ENCODE measurements around the gene ITGB3BP. TPM values are rescaled to one million over a fixed set of nuclear protein-coding genes. Genes with fewer than 3 reads are reported as not detected.

ITGB3BP gene
- polyA plus RNA-seq, 2 donors, result 17.1 to 26.7 TPM

DNA sequence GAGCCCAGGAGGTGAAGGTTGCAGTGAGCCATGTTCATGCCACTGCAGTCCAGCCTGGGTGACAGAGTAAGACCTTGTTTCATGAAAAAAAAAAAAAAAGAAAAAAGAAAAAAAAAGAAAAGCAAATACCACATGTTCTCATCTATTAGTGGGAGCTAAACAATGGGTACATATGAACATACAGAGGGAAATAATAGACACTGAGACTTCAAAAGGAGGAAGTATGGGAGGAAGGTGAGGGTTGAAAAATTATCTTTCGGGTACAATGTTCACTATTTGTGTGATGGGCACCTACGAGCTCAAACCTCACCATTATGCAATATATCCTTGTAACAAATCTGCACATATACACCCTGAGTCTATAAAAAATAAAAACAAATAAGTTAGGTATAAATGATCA is 6.4 kb downstream of the ITGB3BP start:
- Histone ChIP-seq H3K4me1 (ENCODE audit: control insufficient read depth in 2 of 2, insufficient read depth in 2 of 2, low read length in 1 of 2) (no peaks in the 10 kb centered on the region), H3K36me3 (ENCODE audit: control insufficient read depth in 2 of 2, insufficient read depth in 2 of 2, low read length in 1 of 2) (no peaks in the 10 kb centered on the region), H3K9me3 (ENCODE audit: control insufficient read depth in 2 of 2, insufficient read depth in 1 of 2, low read depth in 1 of 2, low read length in 1 of 2) (no peaks in the 10 kb centered on the region), H3K27ac (ENCODE audit: low read depth in 2 of 2, low read length in 1 of 2) (no peak overlapping the region), H3K4me3 (ENCODE audit: low read depth in 1 of 2, low read length in 2 of 2) (no peak overlapping the region), H3K27me3 (ENCODE audit: control insufficient read depth in 1 of 2, insufficient read depth in 2 of 2, low read length in 2 of 2) (no peaks in the 10 kb centered on the region)
- 88 to 91% methylated on average over 2 of the region's 2 CpGs for WGBS, 2 donors

DNA sequence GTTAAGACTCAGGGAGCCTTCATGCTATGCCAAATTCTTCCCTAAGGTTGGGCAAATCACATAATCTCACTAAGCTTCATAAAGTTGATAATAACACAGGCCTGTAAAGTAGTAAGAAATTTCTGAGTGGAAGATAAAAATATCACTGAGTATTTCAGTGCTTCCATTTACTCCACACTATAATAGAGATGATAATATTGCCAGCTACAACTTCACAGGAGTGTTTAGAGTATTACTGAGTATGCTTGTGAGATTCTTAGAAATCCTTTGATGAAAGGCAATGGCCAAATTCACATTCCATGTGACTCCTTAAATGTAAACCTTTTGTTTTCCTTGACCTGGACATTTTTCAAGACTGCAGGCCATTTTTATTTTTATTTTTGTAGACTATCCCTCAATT is 10.4 kb downstream of the ITGB3BP start:
- H3K4me3 ChIP-seq (ENCODE audit: low read depth in 1 of 2, low read length in 2 of 2), result no peak overlapping the region
- H3K36me3 ChIP-seq (ENCODE audit: control insufficient read depth in 2 of 2, insufficient read depth in 2 of 2, low read length in 1 of 2), result no peaks in the 10 kb centered on the region
- H3K9me3 ChIP-seq (ENCODE audit: control insufficient read depth in 2 of 2, insufficient read depth in 1 of 2, low read depth in 1 of 2, low read length in 1 of 2), result no peaks in the 10 kb centered on the region
- no peak overlapping the region for H3K27ac ChIP-seq (ENCODE audit: low read depth in 2 of 2, low read length in 1 of 2)
- no peaks in the 10 kb centered on the region for H3K4me1 ChIP-seq (ENCODE audit: control insufficient read depth in 2 of 2, insufficient read depth in 2 of 2, low read length in 1 of 2)
- H3K27me3 ChIP-seq (ENCODE audit: control insufficient read depth in 1 of 2, insufficient read depth in 2 of 2, low read length in 2 of 2), result no peaks in the 10 kb centered on the region

DNA sequence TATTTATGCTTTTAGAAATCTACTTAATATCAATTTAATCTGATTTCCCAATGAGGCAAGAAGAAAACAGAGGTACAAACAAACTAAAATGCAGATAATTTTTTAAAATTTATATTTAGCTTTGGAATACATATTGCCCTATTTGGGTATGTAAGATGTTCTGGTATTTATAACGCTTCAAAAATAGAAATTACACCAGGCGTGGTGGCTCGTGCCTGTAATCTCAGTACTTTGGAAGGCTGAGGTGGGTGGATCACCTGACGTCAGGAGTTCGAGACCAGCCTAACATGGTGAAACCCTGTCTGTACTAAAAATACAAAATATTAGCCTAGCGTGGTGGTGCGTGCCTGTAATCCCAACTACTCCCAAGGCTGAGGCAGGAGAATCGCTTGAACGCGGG is 13.3 kb downstream of the ITGB3BP start:
- H3K27me3 ChIP-seq (ENCODE audit: control insufficient read depth in 1 of 2, insufficient read depth in 2 of 2, low read length in 2 of 2), result no peaks in the 10 kb centered on the region
- no peaks in the 10 kb centered on the region for H3K36me3 ChIP-seq (ENCODE audit: control insufficient read depth in 2 of 2, insufficient read depth in 2 of 2, low read length in 1 of 2)
- H3K27ac ChIP-seq (ENCODE audit: low read depth in 2 of 2, low read length in 1 of 2), result no peak overlapping the region
- H3K9me3 ChIP-seq (ENCODE audit: control insufficient read depth in 2 of 2, insufficient read depth in 1 of 2, low read depth in 1 of 2, low read length in 1 of 2), result no peaks in the 10 kb centered on the region
- no peak overlapping the region for H3K4me3 ChIP-seq (ENCODE audit: low read depth in 1 of 2, low read length in 2 of 2)
- 87 to 89% methylated on average over 10 of the region's 10 CpGs for WGBS, 2 donors
- H3K4me1 ChIP-seq (ENCODE audit: control insufficient read depth in 2 of 2, insufficient read depth in 2 of 2, low read length in 1 of 2), result no peaks in the 10 kb centered on the region

DNA sequence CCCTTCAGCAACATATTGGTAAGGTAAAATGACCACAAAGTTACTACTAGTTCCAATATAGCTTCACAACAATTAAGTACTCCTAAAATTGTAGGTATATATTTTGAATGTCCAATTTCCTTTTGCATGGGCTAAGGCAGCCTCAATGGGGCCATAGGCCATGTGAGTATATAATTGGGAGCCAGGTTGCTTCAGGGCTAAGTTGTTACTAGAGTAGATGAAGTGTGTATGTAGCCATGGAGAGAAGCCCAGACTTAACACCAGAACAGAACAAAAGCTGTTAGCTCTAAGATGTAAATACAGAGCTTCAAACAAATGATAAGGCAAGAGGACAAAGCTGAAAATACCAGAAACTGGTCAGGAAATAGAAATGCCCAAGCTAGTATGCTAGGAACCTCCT is 16.2 kb downstream of the ITGB3BP start:
- Histone ChIP-seq H3K4me1 (ENCODE audit: control insufficient read depth in 2 of 2, insufficient read depth in 2 of 2, low read length in 1 of 2) (no peaks in the 10 kb centered on the region), H3K36me3 (ENCODE audit: control insufficient read depth in 2 of 2, insufficient read depth in 2 of 2, low read length in 1 of 2) (no peaks in the 10 kb centered on the region), H3K27ac (ENCODE audit: low read depth in 2 of 2, low read length in 1 of 2) (no peak overlapping the region), H3K4me3 (ENCODE audit: low read depth in 1 of 2, low read length in 2 of 2) (no peak overlapping the region), H3K9me3 (ENCODE audit: control insufficient read depth in 2 of 2, insufficient read depth in 1 of 2, low read depth in 1 of 2, low read length in 1 of 2) (no peaks in the 10 kb centered on the region), H3K27me3 (ENCODE audit: control insufficient read depth in 1 of 2, insufficient read depth in 2 of 2, low read length in 2 of 2) (no peaks in the 10 kb centered on the region)

DNA sequence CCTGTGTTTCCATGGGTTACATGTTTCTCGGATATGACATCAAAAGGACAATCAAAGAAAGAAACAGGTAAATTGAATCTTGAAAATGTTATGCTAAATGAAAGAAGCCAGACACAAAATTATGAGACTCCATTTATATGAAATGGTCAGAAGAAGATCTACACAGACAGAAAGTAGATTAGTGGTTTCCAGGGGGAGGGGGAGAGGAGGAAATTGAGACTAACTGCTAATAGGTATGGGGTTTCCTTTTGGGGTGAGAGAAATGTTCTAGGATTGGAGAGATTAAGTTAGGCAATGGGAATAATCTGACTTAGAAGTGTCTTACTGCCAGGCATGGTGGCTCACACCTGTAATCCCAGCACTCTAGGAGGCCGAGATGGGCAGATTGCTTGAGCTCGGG is 21.8 kb downstream of the ITGB3BP start:
- no peaks in the 10 kb centered on the region for H3K4me1 ChIP-seq (ENCODE audit: control insufficient read depth in 2 of 2, insufficient read depth in 2 of 2, low read length in 1 of 2)
- no peak overlapping the region for H3K27ac ChIP-seq (ENCODE audit: low read depth in 2 of 2, low read length in 1 of 2)
- H3K9me3 ChIP-seq (ENCODE audit: control insufficient read depth in 2 of 2, insufficient read depth in 1 of 2, low read depth in 1 of 2, low read length in 1 of 2), result no peaks in the 10 kb centered on the region
- peaks cover 0 to 2% of the 10 kb centered on the region in 2 donors for H3K36me3 ChIP-seq (ENCODE audit: control insufficient read depth in 2 of 2, insufficient read depth in 2 of 2, low read length in 1 of 2)
- H3K27me3 ChIP-seq (ENCODE audit: control insufficient read depth in 1 of 2, insufficient read depth in 2 of 2, low read length in 2 of 2), result no peaks in the 10 kb centered on the region
- 98 to 99% methylated on average over 3 of the region's 3 CpGs for WGBS, 2 donors
- H3K4me3 ChIP-seq (ENCODE audit: low read depth in 1 of 2, low read length in 2 of 2), result no peak overlapping the region

DNA sequence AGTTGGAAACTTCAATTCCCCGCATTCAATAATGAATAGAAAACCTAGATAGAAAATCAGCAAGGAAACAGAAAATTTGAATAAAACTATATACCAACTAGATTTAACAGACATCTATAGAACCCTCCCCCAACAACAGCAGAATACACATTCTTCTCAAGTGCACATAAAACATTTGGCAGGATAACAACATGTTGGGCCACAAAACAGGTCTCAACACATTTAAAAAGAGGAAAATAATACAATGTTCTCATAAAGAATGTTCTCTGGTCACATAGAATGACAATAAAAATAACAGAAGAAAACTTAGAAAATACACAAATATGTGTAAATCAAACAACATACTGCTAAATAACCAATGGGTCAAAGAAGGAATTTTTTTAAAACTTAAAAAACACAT is 24.9 kb downstream of the ITGB3BP start:
- Histone ChIP-seq H3K27ac (ENCODE audit: low read depth in 2 of 2, low read length in 1 of 2) (no peak overlapping the region), H3K4me1 (ENCODE audit: control insufficient read depth in 2 of 2, insufficient read depth in 2 of 2, low read length in 1 of 2) (no peaks in the 10 kb centered on the region), H3K27me3 (ENCODE audit: control insufficient read depth in 1 of 2, insufficient read depth in 2 of 2, low read length in 2 of 2) (no peaks in the 10 kb centered on the region), H3K36me3 (ENCODE audit: control insufficient read depth in 2 of 2, insufficient read depth in 2 of 2, low read length in 1 of 2) (peaks cover 0 to 2% of the 10 kb centered on the region in 2 donors), H3K4me3 (ENCODE audit: low read depth in 1 of 2, low read length in 2 of 2) (no peak overlapping the region), H3K9me3 (ENCODE audit: control insufficient read depth in 2 of 2, insufficient read depth in 1 of 2, low read depth in 1 of 2, low read length in 1 of 2) (no peaks in the 10 kb centered on the region)
- WGBS, 2 donors, result 38 to 82% methylated on average over 1 of the region's 1 CpG

DNA sequence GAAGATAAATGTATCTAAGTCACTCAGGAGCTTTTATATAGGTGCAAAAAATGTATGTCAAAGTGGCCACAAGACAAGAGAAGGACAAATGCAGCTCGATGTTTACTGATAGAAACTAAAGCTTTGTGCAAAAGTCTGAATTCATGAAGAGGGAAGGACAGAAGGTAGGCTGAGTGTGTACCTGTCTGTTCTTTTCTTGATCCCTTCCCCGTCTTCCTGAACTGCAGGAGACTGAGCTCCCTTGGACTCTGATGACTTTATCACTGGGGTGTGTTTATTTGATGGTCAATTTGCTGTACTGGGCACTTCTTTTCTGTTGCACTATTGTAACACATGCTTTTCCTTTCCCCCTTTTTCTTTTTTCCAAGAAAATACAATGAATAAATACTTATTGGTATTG is 25.4 kb downstream of the ITGB3BP start:
- no peak overlapping the region for H3K4me3 ChIP-seq (ENCODE audit: low read depth in 1 of 2, low read length in 2 of 2)
- H3K36me3 ChIP-seq (ENCODE audit: control insufficient read depth in 2 of 2, insufficient read depth in 2 of 2, low read length in 1 of 2), result peaks cover 0 to 2% of the 10 kb centered on the region in 2 donors
- H3K4me1 ChIP-seq (ENCODE audit: control insufficient read depth in 2 of 2, insufficient read depth in 2 of 2, low read length in 1 of 2), result no peaks in the 10 kb centered on the region
- WGBS, 2 donors, result 90 to 97% methylated on average over 2 of the region's 2 CpGs
- no peaks in the 10 kb centered on the region for H3K9me3 ChIP-seq (ENCODE audit: control insufficient read depth in 2 of 2, insufficient read depth in 1 of 2, low read depth in 1 of 2, low read length in 1 of 2)
- H3K27ac ChIP-seq (ENCODE audit: low read depth in 2 of 2, low read length in 1 of 2), result no peak overlapping the region
- H3K27me3 ChIP-seq (ENCODE audit: control insufficient read depth in 1 of 2, insufficient read depth in 2 of 2, low read length in 2 of 2), result no peaks in the 10 kb centered on the region

DNA sequence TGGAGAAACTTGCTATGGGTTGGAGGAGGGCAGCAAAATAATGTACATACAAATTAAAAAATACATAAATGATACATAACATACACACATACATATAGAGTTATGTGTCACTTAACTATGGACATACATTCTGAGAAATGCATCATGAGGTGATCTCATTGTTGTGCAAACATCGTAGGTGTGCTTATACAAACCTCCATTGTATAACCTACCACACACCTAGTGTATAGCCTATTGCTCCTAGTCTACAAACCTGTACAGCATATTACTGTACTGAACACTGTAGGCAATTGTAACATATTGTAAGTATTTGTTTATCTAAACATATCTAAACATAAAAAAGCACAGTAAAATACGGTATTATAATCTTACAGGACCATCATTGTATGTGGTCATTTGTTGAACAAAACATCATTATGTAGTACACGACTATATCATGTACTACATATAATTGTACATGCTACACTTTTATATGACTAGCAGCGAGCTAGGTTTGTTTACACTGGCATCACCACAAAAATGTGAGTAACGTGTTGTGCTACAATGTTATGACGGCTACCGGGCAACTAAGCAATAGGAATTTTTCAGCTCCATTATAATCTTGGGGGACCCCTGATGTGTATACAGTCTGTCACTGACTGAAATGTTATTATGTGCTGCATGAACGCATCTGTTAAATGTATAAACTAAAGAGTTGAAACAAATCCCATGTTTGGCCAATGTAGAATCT is 35.5 kb downstream of the ITGB3BP start:
- Histone ChIP-seq H3K9me3 (ENCODE audit: control insufficient read depth in 2 of 2, insufficient read depth in 1 of 2, low read depth in 1 of 2, low read length in 1 of 2) (no peaks in the 10 kb centered on the region), H3K4me3 (ENCODE audit: low read depth in 1 of 2, low read length in 2 of 2) (no peak overlapping the region), H3K36me3 (ENCODE audit: control insufficient read depth in 2 of 2, insufficient read depth in 2 of 2, low read length in 1 of 2) (no peaks in the 10 kb centered on the region), H3K27ac (ENCODE audit: low read depth in 2 of 2, low read length in 1 of 2) (no peak overlapping the region), H3K4me1 (ENCODE audit: control insufficient read depth in 2 of 2, insufficient read depth in 2 of 2, low read length in 1 of 2) (no peaks in the 10 kb centered on the region), H3K27me3 (ENCODE audit: control insufficient read depth in 1 of 2, insufficient read depth in 2 of 2, low read length in 2 of 2) (no peaks in the 10 kb centered on the region)
- 41 to 60% methylated on average over 8 of the region's 8 CpGs for WGBS, 2 donors

DNA sequence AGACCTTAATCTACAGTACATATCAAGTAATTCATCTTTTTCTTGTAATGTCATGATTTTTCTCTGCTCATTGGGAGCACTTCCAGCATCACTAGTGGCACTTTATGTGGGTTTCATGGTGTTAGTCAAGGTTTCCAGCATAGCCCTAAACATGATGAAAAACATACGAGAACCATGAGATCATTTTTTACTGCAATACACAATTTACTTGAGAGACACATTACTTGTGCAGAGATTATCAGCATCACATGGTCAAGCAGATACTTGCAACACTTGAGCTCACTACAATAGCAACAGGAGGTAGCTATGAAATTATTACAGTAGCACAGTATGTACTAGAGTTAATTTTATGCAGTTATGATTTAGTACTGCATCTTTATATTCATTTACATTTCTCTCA is 36.4 kb downstream of the ITGB3BP start:
- Histone ChIP-seq H3K4me1 (ENCODE audit: control insufficient read depth in 2 of 2, insufficient read depth in 2 of 2, low read length in 1 of 2) (no peaks in the 10 kb centered on the region), H3K4me3 (ENCODE audit: low read depth in 1 of 2, low read length in 2 of 2) (no peak overlapping the region), H3K36me3 (ENCODE audit: control insufficient read depth in 2 of 2, insufficient read depth in 2 of 2, low read length in 1 of 2) (no peaks in the 10 kb centered on the region), H3K9me3 (ENCODE audit: control insufficient read depth in 2 of 2, insufficient read depth in 1 of 2, low read depth in 1 of 2, low read length in 1 of 2) (no peaks in the 10 kb centered on the region), H3K27ac (ENCODE audit: low read depth in 2 of 2, low read length in 1 of 2) (no peak overlapping the region), H3K27me3 (ENCODE audit: control insufficient read depth in 1 of 2, insufficient read depth in 2 of 2, low read length in 2 of 2) (no peaks in the 10 kb centered on the region)
- WGBS, 2 donors, result 81% methylated on average over 1 of the region's 1 CpG

DNA sequence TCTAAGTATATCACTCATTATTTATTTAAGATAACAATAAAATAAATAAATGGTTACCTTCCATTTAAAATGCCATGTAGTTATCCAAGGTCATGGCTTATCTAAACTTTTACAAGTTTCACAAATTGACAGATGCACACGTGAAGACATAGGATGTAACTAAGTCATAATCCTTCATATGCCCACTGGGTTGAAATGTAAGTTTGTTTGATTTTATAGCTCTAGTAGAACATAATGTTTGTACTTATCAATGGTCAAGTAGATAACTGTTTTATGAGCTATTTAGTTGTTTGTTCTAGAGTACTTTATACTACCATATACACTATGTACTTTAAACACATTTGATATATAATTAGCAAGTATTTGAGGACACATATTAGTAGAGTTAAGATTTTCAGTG is 43.0 kb downstream of the ITGB3BP start:
- WGBS, 2 donors, result 61 to 84% methylated on average over 1 of the region's 1 CpG
- H3K9me3 ChIP-seq (ENCODE audit: control insufficient read depth in 2 of 2, insufficient read depth in 1 of 2, low read depth in 1 of 2, low read length in 1 of 2), result no peaks in the 10 kb centered on the region
- no peaks in the 10 kb centered on the region for H3K4me1 ChIP-seq (ENCODE audit: control insufficient read depth in 2 of 2, insufficient read depth in 2 of 2, low read length in 1 of 2)
- no peak overlapping the region for H3K27ac ChIP-seq (ENCODE audit: low read depth in 2 of 2, low read length in 1 of 2)
- no peaks in the 10 kb centered on the region for H3K36me3 ChIP-seq (ENCODE audit: control insufficient read depth in 2 of 2, insufficient read depth in 2 of 2, low read length in 1 of 2)
- no peaks in the 10 kb centered on the region for H3K27me3 ChIP-seq (ENCODE audit: control insufficient read depth in 1 of 2, insufficient read depth in 2 of 2, low read length in 2 of 2)
- no peak overlapping the region for H3K4me3 ChIP-seq (ENCODE audit: low read depth in 1 of 2, low read length in 2 of 2)

All from esophagus (tissue), 2 donors.